ENCODE data around the gene SFXN1.

Gene SFXN1

DNA sequence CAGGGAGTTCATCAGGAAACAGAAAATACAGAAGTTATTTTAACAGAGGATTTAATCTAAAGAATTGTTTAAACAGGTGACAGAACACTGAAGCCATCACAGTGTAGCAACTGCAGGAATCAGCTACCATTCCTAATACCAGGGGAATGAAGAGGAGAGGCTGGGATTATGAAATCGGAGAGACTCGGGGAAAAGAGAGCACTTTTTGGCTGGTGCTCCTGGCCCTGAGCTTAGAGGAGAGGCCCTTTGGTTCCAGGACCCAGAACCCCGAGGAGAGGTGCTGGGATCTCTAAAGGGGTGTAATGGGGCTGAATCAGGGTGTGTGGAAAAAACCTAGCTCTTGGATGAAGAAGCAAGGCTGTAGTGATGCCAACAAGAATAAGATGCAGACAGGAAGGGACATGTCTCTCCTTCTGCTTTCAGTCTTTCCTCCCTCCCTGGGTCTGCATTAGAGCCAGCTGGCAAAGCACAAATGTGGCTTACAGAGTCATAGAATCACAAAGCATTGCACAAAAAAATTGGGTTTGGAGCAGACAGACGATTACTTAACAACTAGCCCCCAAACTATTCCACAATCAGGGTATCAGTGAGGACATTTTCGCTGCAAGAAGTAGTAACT is 11.6 kb upstream of the SFXN1 start:
- DNase-seq: no peak

DNA sequence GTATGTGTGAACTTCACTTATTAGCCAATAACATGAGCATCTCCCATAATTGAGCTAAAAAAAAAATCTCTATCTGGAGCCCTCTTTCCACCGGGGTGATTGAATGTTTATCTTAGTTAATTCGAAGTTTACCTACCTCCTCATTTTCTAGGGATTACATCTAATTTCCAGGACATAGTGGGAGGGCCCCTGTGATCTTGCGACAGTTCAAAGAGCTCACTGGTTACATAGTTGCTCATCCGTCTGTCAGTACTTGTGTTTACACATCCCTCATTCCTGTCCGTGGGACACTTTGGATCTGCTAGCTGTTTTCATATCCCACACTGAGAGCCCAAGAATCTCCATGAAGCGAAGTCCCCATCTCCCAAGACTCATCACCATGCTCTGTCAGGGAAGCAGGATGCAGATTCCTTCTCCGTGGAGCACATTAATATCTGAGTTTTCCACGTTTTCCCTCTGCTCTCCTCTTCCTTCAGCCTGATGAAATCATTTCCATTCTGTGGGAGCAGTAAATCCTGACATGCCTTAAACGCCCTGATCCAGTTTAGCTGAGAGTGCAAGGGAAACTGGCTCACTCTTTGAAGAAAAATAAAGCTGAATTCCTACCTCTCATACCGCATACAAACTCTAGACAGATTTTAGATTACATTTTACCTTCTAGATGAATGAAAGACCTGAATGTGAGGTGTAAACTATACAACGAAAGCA is 10.2 kb upstream of the SFXN1 start:
- no peak for DNase-seq

DNA sequence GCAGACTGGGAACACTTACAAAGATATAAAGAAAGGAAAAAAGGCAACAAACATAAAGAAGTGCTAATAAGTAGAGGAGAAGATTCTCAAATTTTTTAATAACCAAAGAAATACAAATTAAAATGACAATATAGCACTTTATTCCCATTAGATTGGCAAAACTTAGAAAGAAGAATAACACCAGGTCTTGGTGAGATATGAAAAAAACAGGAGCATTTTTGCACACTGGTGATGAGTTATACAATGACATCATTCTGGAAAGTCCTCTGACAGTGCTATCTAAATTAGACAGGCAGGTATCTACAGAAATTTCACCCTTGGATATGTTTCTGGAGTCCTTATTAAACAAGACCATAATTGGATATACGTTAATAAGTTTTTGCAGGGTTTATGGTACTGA is 9.5 kb upstream of the SFXN1 start:
- DNase-seq: no peak

DNA sequence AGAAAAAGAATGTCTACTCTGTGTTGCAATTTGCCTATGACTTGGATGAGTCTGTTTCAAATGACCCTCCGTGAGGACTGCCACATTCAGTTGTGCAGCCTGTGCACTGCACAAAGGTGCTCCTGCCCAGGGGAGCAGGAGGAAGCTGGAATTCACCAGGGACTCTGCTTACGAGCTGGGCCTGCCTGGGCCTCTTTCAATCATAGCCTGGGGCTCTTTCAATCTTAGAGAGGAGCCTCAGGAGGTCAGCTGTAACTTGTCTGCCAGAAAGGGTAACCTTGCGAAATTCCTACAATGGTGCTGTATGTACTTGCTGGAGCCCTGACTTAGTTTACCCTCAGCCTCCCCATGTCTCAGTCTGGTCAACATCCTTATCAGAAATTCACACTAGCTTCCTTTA is 8.4 kb upstream of the SFXN1 start:
- DNase-seq: no peak

DNA sequence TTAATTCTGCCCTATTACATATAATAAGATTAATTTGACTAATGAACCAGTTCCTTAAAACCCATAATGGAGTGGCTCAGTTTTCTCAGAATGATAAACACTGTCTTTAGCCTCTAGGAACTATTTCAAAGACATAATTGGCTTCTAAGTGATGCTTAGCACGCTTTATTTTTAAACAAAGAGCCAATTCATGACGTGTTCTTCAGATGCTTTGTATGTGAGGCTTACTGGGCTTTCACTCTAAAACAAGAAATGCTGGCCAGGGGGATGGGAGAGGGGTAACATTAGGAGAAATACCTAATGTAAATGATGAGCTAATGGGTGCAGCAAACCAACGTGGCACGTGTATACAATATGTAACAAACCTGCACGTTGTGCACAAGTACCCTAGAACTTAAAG is 7.6 kb upstream of the SFXN1 start:
- no peak for DNase-seq

DNA sequence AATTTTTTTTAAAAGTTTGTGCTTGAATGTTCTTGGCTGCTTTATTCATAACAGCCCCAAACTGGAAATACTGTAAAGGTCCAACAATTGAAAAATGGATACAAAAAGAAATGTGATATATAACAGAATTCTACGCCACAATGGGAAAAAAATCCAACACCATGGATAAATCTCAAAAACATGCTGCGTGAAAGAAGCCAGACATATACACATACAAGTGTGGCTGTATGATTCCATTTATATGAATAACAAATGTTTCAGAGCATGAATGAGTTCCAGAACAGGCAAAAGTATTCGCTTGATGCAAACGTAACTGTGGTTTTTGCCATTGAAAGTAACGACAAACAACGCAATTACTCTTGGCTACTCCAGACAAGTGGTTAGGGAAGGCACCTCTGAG is 7.2 kb upstream of the SFXN1 start:
- DNase-seq: no peak

DNA sequence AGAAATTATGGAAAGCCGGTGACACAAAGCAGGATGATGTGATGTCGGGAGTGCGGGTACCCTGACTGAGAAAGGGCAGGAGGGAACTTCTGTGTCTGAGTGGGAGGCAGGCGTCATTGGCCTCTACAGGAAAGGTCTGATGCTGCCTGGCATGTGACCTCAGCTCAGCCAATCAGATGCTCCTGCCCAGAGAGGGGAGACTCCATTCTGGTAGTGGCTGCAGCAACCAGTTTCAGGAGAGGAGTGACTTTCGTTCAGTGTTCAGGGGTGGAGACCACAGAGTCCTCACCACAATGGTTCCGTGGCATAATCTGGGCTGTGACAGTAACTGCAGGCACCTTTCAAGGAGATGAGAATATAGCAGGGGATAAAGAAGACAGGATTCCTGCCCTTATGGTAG is 6.7 kb upstream of the SFXN1 start:
- peak; percentile 64 for DNase-seq

DNA sequence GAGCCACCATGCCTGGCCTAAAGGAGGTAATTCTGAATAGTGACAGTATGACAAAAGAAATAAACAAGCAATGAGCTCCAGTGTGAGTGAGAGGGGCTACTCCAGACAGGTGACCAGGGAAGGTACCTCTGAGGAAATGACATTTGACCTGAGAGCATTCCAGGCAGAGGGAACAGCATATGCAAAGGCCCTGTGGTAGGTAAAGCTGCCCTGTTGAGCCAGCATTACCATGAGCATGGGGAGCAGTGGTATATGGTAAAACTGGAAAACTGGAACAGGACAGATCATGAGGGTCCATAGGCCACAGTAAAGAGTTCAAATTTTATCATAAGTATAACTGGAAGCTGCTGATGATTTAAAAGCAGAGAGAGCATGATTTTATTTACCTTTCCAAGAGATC is 6.0 kb upstream of the SFXN1 start:
- DNase-seq: no peak

DNA sequence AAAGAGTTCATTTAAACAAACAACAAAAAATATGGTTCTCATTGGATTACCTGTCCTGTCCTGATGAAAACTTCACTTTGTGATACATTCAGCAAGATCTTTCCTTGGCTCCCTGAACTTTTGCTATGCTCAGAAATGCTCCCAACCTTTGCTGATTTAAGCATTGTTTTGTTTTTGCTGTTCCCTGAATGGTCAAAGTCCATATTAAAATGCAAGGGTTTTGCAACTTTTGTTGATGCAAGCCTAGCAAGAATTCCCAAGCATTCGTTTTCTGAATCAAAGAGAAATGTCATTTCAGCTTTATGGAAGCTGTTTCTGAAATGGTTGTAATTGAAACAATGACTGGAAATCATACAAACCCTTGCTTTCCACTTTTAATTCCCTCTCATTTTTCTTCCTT is 3.1 kb upstream of the SFXN1 start:
- DNase-seq: no peak

DNA sequence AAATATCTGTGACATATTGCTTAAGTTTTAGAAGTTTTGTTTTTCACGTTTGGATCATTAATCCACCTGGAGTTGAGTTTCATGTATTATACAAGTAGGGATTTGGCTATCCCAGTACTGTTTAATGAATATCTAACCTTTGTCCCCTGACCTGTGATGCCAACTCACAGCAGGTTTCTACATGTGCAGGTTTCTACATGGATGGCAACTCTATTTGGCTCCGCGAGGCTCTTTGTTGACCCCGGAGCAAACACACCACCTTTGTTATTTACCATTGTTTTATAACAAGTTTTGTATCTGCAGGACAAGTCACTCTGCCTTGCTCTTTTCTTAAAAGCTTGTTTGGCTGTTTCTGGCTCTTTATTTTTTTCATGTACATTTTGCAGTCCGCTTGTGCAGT is 920 bp upstream of the SFXN1 start:
- DNase-seq: no peak

DNA sequence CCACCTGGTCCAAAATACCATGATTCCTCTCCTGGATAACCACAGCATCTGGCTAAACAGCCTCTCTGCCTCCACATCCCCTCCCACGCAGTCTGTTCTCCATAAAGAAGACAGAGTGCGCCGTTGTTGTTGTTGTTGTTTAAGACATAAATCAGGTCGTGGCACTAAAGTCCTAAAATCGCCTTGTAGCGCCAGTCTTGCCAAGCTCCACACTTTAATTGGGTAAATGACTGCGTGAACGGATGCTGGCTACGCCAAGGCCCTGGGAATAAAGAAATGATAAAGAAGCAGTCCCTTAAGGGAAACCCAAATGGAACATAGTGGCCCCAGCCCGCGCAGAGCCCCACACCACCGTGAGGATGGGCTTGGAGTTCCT is 364 bp upstream of the SFXN1 start:
- no peak for DNase-seq

DNA sequence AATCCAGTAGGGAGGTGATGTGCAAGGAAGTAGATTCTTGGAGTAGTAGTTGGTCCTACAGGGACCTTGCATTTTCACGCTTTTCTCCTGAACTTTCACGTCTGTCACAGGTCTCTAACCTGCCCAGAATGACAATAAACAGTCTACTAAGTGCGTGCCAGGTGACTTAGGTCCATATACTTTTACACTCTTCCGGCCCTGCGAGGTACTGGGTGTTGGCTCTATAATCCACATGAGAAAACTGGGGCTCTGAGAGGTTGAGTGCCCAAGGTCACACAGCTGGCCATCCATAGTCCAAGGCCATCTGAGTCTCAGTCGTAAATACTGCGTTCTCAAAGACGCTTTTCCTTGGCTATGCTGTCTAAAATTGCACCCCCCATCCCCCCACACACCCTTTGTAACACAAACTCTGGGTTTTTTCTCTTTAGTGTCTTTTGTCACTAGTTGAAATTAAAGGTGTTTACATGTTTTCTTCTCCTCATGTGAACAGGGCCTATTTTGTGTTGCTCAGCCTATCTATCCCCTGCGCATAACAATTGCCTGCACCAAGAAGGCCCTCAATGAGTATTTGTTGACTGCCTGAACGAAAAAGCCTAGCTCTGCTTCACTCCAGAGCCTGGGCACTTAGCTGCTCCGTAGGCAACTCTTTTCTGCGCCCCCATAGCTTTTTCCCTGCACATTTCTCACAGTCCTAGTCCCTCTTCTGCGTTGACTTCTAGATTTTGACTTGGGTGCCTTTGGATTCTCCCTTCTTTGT is 943 bp downstream of the SFXN1 start:
- DNase-seq: no peak

DNA sequence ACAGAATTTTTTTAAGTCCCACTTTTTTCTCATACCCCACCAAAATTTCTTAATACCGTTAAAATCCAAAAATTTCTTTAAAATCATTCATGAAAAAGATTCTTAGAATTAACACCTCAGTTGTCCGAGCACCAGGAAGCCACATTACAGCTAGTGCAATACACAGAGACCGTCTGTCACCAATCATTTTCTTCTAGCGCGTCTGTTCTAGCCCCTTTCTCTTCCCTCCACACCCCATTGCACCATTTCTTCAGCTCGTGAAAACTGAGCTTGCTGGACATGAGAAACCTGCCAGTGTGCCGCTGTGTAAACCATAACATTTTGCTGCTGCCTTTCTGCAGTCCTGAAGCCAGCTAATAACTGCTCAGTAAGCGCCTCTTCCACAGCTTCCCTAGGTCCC is 5.0 kb downstream of the SFXN1 start:
- DNase-seq: no peak

DNA sequence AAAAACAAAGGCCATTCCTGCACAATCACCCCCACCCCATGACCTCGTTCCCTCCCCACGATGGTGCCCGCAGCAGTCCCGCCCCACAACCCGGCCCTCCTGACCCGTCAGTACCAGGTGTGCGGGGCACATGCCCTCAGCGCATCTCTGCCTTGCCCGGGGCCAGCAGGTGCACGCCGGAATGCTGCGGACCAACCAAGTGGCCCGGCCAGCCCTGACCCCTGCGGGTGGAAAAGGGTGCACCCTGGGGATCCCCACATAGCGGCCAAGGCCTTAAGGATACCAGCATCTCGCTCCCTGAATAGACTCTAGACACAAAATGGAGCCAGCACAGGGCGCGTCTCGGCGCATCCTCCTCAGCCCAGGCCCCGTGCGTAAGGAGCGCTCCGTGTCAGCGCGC is 6.0 kb downstream of the SFXN1 start:
- no peak for DNase-seq

DNA sequence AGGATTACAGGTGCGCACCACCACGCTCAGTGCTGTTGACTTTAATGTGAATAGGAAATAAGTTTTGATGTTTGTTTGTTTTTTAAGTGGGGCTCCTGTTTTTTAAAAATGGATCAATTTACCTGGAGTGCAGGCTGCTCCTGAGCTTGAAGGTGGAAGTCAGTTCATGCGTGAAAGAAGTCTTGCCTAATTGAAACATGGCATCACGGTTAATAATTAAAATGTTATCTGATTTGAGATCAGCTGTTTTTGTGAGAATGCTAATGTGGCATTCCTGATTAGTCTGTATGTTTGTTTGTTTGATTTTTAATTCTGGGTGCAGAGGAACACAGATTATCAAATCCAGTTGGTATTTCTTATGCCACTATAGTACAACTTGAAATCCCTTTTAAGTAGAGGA is 6.5 kb downstream of the SFXN1 start:
- no peak for DNase-seq

DNA sequence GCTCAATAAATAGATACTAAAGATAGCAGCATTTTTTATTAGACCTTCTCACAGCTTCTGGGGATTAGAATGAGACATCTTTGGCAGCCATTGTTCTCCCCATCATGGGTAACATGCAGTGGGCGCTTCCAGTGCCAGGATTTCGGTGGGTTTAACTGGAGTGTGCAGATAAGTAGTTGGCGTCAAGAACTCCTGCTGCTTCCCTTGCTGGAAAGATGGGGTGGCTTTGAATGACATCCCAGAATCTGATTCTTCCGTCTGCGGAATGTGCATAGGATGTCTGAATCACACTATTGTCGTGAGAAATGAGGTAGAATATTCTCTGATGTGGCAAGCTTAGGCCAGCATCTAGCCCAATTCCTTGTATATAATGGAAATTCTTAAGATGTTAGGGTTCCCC is 7.3 kb downstream of the SFXN1 start:
- DNase-seq: no peak

DNA sequence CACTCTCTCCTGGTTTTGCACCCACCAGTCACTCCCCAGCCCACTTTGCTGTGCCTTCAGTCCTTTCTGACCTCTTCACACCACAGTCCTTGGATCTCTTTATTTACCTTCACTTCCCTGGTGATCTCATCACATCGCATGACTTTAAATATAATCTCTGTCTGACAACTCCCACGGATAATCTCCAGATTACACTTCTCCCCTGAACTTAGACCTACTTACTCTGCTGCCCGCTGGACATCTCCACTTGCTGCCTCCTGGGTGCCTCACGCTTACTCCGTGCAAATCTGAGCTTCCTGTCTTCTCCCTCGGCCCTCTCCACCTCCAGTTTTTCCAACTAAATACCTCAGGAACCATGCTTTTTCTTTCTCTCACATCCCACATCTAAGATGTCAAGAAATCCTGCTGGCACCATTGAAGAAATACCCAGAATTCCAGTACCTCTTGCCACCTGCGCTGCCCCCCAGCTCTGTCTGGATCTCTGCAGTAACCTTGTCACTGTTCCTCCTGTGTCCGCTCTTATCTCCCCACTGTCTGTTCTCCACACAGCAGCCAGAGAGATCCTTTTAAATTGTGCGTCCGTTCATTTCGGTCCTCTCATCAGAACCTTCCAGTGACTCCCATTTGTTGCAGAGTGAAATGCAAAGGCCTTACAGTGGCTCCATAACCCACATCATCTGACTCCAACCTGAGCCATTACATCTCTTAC is 9.3 kb downstream of the SFXN1 start:
- DNase-seq: no peak

DNA sequence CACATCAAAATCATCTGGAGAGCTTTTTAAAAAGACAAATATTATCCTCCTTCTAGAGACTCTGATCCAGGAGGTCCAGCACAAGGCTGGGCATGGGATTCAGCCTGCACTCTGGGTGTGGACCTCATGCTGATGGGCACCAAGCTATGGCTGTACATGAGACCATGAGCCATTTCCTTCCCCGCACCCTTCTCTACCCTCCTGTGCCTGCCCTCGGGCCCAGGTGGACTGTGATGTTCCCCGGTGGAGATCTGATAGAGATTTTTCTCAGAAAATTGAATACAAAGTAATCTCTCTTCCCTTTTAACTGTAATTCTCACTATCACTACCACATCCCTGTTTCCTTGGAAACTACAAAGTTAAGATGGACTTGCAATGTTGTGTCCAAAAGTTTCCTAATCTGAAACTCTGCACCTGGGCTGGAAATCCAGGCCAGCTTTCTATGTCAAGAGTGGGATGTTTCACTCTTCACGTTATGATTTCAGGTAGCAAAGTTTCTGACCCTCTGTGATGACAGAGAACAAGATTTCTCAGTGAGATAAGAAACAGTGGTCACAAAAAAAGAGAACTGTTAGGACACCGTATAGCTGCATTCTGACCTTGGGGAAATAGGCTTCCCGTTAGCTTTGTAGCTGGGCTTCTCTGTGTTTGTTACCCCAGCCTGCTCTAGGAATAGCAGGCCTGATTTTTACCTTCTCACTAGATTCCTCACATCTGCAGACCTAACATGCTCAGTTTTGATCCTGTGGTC is 11.5 kb downstream of the SFXN1 start:
- DNase-seq: no peak

DNA sequence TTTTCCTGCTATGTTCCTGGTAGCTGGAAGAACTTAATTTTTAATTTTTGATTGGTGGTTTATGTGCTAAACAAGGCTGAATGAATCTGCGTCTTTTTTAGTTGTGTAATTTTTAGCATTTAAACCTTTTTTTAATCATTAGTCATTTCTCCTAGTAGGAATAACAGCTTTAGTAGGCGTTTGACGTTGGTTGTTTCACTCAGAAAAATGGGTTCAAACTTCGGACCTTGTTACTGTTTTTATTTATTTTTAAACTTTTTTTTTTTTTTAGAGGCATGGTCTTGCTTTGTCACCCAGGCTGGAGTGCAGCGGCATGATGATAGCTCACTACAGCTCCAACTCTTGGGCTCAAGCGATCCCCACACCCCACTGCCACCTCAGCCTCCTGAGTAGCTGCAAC is 12.9 kb downstream of the SFXN1 start:
- no peak for DNase-seq

DNA sequence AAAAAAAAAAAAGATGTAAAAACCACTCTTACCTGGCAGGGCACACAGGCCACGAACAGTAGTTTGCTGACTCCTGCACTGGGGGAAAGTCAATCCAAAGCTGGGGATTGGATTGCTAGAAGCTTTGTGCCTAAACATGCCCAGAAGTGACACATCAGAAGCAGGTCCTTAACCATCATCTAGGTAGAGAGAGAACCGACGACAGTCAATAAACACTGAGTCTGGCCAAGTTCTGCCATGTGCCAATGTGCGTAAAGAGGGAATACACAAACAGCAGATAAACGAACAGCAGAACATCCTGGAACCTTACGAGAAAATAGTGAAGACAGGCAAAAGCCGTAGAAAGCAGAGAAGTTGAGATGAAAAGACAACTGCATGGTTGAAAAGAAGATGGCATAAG is 14.9 kb downstream of the SFXN1 start:
- DNase-seq: no peak

DNA sequence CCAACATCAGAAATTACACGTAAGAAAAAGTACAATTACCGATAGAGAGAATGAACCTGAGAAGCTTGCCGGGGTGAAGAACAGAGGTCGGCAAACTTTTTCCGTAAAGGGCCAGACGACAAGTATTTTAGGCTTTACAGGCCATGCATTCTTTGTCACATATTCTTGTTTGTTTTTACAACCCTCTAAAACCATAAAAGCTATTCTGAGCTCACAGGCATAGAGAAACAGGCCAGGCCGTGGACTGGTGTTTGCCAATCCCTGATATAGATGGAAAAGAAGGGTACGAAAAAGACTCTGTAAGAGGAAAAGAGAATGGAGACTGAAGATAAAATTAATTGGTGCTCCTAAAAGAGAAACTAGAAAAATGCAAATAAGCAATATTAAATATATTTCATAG is 15.4 kb downstream of the SFXN1 start:
- no peak for DNase-seq

DNA sequence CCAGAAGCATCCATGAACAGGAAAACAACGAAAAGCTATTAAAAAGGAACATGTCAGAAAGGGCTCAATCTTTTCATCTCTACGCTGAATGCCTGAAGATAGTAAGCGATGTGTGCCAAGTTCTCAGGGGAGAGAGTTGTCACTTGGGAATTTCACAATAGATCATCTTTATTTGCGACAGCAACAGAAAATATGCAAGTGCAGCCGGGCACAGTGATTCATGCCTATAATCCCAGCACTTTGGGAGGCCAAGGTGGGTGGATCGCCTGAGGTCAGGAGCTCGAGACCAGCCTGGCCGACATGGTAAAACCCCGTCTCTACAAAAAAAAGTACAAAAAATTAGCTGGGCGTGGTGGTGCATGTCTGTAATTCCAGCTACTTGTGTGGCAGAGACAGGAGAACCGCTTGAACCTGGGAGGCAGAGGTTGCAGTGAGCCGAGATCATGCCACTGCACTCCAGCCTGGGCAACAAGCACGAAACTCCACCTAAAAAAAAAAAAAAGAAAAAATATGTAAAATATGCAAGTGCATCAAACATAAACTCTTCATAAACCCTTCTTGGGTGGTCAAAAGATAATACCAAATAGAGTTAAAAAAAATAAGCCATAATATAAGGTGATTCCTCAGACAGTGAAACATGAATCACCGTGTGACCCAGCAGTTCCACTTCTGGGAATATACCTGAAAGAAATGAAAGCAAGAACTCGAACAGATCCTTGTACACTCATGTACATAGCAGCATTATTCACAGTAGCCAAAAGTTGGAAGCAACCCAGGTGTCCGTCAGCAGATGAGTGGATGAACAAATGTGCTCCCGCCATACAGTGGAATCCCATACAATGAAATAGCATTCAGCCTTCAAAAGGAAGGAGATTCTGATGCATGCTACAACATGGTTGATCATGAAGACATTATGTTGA is 16.2 kb downstream of the SFXN1 start:
- DNase-seq: no peak

Data from stimulated activated CD4-positive, alpha-beta T cell treated with anti-CD3 and anti-CD28 coated beads, Interleukin-1b, Interleukin-23, amount 100 ng/mL, for 48 hours (primary cell).